Fibroblast of lung (primary cell): ENCODE measurements around the gene IMP4. TPM values are rescaled to one million over a fixed set of nuclear protein-coding genes. Genes with fewer than 3 reads are reported as not detected.

Experiments used
- polyA plus RNA-seq, 2 donors: library from polyadenylated mRNA; depleted of rRNA in 1 of 2; stranded (reverse) in 1 of 2; unstranded in 1 of 2; fragments of >200 nt; gene quantifications; 2 replicates each; pipeline ENCODE4 v1.2.1, GENCODE V29; 2011 to 2012; ENCODE audit warnings: missing spikeins in 1 of 2
- total RNA-seq: library from RNA; depleted of rRNA; stranded (reverse); fragments of >200 nt; gene quantifications from 2 replicates; pipeline ENCODE4 v1.2.1, GENCODE V29; 2014

The IMP4 gene
- total and polyA plus RNA-seq, 2 donors (not counting 1 experiment from before 2014, with no cell fraction given) = 46.3 to 58.0 TPM

Other genes starting within 250 kb of the IMP4 start
- not detected in 2 replicates for gene POTEF, start 213.7 kb upstream of the IMP4 start, total RNA-seq
- not detected in 2 replicates for gene POTEF, start 213.7 kb upstream of the IMP4 start, polyA plus RNA-seq
- 2.0 and 3.1 TPM in 2 replicates for gene CCDC74B, start 197.8 kb upstream of the IMP4 start, total RNA-seq
- 1.8 and 2.1 TPM in 2 replicates for gene CCDC74B, start 197.8 kb upstream of the IMP4 start, polyA plus RNA-seq
- 7.7 and 11.2 TPM in 2 replicates for gene SMPD4, start 161.3 kb upstream of the IMP4 start, total RNA-seq
- gene SMPD4, start 161.3 kb upstream of the IMP4 start, polyA plus RNA-seq = 22.3 and 41.3 TPM in 2 replicates
- 134 and 254 TPM in 2 replicates for gene MZT2B, start 160.6 kb upstream of the IMP4 start, total RNA-seq
- gene MZT2B, start 160.6 kb upstream of the IMP4 start, polyA plus RNA-seq = 47.7 and 54.0 TPM in 2 replicates
- gene TUBA3E, start 144.5 kb upstream of the IMP4 start, total RNA-seq = not detected in 2 replicates
- not detected in 2 replicates for gene TUBA3E, start 144.5 kb upstream of the IMP4 start, polyA plus RNA-seq
- 8.0 and 9.6 TPM in 2 replicates for gene PTPN18, start 13.2 kb downstream of the IMP4 start, total RNA-seq
- gene PTPN18, start 13.2 kb downstream of the IMP4 start, polyA plus RNA-seq = 18.1 and 23.0 TPM in 2 replicates
- not detected in 2 replicates for gene POTEI, start 166.4 kb downstream of the IMP4 start, total RNA-seq
- gene POTEI, start 166.4 kb downstream of the IMP4 start, polyA plus RNA-seq = not detected in 2 replicates
- not detected in 2 replicates for gene CFC1B, start 178.3 kb downstream of the IMP4 start, total RNA-seq
- gene CFC1B, start 178.3 kb downstream of the IMP4 start, polyA plus RNA-seq = not detected in 2 replicates